ENCODE measurements around the gene MFSD12.
A peak's percentile ranks its signal among the peaks of the same experiment; 100 is the strongest.
"Not testable (repeated sequence)": the region's sequence is repeated elsewhere in the genome, so short reads cannot be mapped to it uniquely, and the experiment has no call there.

MFSD12 gene

GRCh38 chr19:3584036-3584802 lies 26.8 kb upstream of the MFSD12 start:
- not testable (repeated sequence) for DNase-seq

- DNase-seq: not testable (repeated sequence)
These were observed 24.4 kb upstream of the MFSD12 start for GRCh38 chr19:3581792-3582191.

GRCh38 chr19:3580156-3580934 lies 23.0 kb upstream of the MFSD12 start:
- peak; percentile 80 for DNase-seq

GRCh38 chr19:3578390-3578789 lies 21.0 kb upstream of the MFSD12 start:
- DNase-seq: no peak

- no peak for DNase-seq
These were observed 20.4 kb upstream of the MFSD12 start for GRCh38 chr19:3577723-3578344.

- DNase-seq: no peak
These were observed 19.5 kb upstream of the MFSD12 start for GRCh38 chr19:3576696-3577443.

- no peak for DNase-seq
These were observed 18.7 kb upstream of the MFSD12 start for GRCh38 chr19:3575949-3576673.

- DNase-seq: no peak
These were observed 17.9 kb upstream of the MFSD12 start for GRCh38 chr19:3575260-3575741.

- peak; percentile 87 for DNase-seq
These were observed 16.7 kb upstream of the MFSD12 start for GRCh38 chr19:3573858-3574637.

- no peak for DNase-seq
These were observed 15.9 kb upstream of the MFSD12 start for GRCh38 chr19:3573162-3573857.

GRCh38 chr19:3572855-3573161 lies 15.4 kb upstream of the MFSD12 start, which contains the start of gene HMG20B:
Gene HMG20B (plus strand): TSS chr19:3572944. CDS start chr19:3573310, 366 bp downstream.
- no peak for DNase-seq

GRCh38 chr19:3572132-3572854 lies 14.9 kb upstream of the MFSD12 start:
- DNase-seq: peak; percentile 99

GRCh38 chr19:3570606-3571011 lies 13.2 kb upstream of the MFSD12 start:
- no peak for DNase-seq

GRCh38 chr19:3570042-3570441 lies 12.7 kb upstream of the MFSD12 start:
- DNase-seq: not testable (repeated sequence)

GRCh38 chr19:3565139-3565538 lies 7.8 kb upstream of the MFSD12 start:
- DNase-seq: no peak

GRCh38 chr19:3563709-3564524 lies 6.5 kb upstream of the MFSD12 start:
- no peak for DNase-seq

- peak; percentile 24 for DNase-seq
These were observed 367 bp downstream of the MFSD12 start for GRCh38 chr19:3556978-3557460.

- DNase-seq: no peak
These were observed 886 bp downstream of the MFSD12 start for GRCh38 chr19:3556423-3556977.

Measured in amniotic stem cell (primary cell).